ENCODE data around the gene MIPEP.

DNA sequence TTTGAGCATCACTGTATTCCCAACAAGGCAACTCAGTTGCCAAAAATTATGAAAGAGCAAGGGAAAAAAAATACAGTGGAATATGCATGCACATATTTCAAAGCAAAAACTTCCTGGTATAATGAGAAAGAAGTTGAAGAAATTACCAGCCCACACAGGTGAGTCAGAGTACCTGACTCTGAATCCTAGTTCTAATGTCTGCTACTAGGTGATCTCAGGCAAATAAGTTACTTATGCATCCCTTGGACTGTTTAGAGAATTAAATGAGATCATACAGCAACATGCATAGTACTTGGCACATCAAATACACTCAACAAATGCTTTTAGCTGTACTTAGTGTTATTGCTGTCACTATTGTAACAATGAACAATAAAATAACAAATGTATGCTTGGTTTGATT lies 144.9 kb downstream of the MIPEP start:
- TF ChIP-seq CTCF (IDR thresholded peaks at IDR 0.05; ENCODE audit: low read depth, low read length, poor library complexity, severe bottlenecking): no peak
- no peak for TF ChIP-seq EZH2phosphoT487 (IDR thresholded peaks at IDR 0.05; ENCODE audit: borderline replicate concordance, low read length)
